Sciatic nerve (tissue), 1 donor: ENCODE measurements around the gene SLC17A3. TPM values are rescaled to one million over a fixed set of nuclear protein-coding genes. Genes with fewer than 3 reads are reported as not detected.

Experiments
- total RNA-seq: library from RNA; stranded (reverse); fragmentation: NEBNext Ultra II Directional; extraction: Animal tissue kit (Norgen Biotek cat#: 25700); gene quantifications from one replicate; pipeline ENCODE4 v1.2.1, GENCODE V29; 2021
- donor health status: DM: no; HTN: no; CAD: no.

The SLC17A3 gene
- total RNA-seq, 1 donor from 2014 or later, result not detected

Other genes starting within 250 kb of the SLC17A3 start
- not detected for gene SCGN, start 222.0 kb downstream of the SLC17A3 start, total RNA-seq
- not detected for gene SLC17A4, start 119.5 kb downstream of the SLC17A3 start, total RNA-seq
- not detected for gene SLC17A1, start 42.2 kb downstream of the SLC17A3 start, total RNA-seq
- not detected for gene SLC17A2, start 56.4 kb upstream of the SLC17A3 start, total RNA-seq
- gene TRIM38, start 88.6 kb upstream of the SLC17A3 start, total RNA-seq, result 15.6 TPM
- gene HFE, start 213.2 kb upstream of the SLC17A3 start, total RNA-seq, result 13.9 TPM